PC-9 (cell line): ENCODE results near the gene PLCG2. TPM values are rescaled to one million over a fixed set of nuclear protein-coding genes. Genes with fewer than 3 reads are reported as not detected.

Experiments
- BruUV-seq: library from RNA; stranded (reverse); fragments of 400-500 nt; replicated peaks from 2 replicates; lab custom pipeline; 2021; lab: Mats Ljungman, UMichigan
- CTCF ChIA-PET: fragments of 300-600 bp; sonication (Branson Sonifier 250); formaldehyde crosslinking; loops from one replicate; lab custom pipeline; 2022; ENCODE audit warnings: antibody characterized with exemption; lab: Charles Lee
- POLR2A ChIA-PET: fragments of 300-600 bp; sonication (Branson Sonifier 250); formaldehyde crosslinking; loops from one replicate; lab custom pipeline; 2022; ENCODE audit warnings: antibody characterized with exemption; ENCODE audit not compliant: unreplicated experiment; lab: Charles Lee
- DNase-seq, 2 experiments: peaks; one replicate each; pipeline versions ENCODE4 v3.0.0 to v3.0.0-alpha.2; 2015 to 2022; ENCODE audit warnings: mixed read lengths in 1 of 2
- H2AFZ ChIP-seq: fragments of 200-600 bp; sonication (generic); 2 replicates; pipeline ENCODE4 v1.8.1; 2017; ENCODE audit warnings: antibody characterized with exemption
- H3F3A ChIP-seq: fragments of 200-600 bp; sonication (generic); 2 replicates; pipeline ENCODE4 v1.8.1; 2017; ENCODE audit warnings: antibody characterized with exemption, mild to moderate bottlenecking, low read depth; ENCODE audit not compliant: insufficient read depth
- H3K27ac ChIP-seq: fragments of 200-600 bp; sonication (generic); 2 replicates; pipeline ENCODE4 v1.6.1; 2016; ENCODE audit warnings: mixed run types
- H3K27me3 ChIP-seq: fragments of 200-600 bp; sonication (generic); 2 replicates; pipeline ENCODE4 v1.6.1; 2016; ENCODE audit warnings: low read depth, mixed run types; ENCODE audit not compliant: insufficient read depth
- H3K36me3 ChIP-seq: fragments of 200-600 bp; sonication (generic); 2 replicates; pipeline ENCODE4 v1.6.1; 2016; ENCODE audit warnings: low read depth, mixed run types
- H3K4me1 ChIP-seq: fragments of 200-600 bp; sonication (generic); replicated peaks from 2 replicates; pipeline ENCODE4 v1.6.1; 2016; ENCODE audit warnings: mixed run types; ENCODE audit not compliant: insufficient read depth
- H3K4me2 ChIP-seq: fragments of 200-600 bp; sonication (generic); 2 replicates; pipeline ENCODE4 v1.6.1; 2017; ENCODE audit warnings: mixed run types
- H3K4me3 ChIP-seq: fragments of 200-600 bp; sonication (generic); 2 replicates; pipeline ENCODE4 v1.6.1; 2016; ENCODE audit warnings: mixed run types
- H3K79me2 ChIP-seq: fragments of 200-600 bp; sonication (generic); 2 replicates; pipeline ENCODE4 v1.6.1; 2017; ENCODE audit warnings: low read depth, mixed run types
- H3K9me2 ChIP-seq: fragments of 200-600 bp; sonication (generic); 2 replicates; pipeline ENCODE4 v1.8.1; 2017; ENCODE audit warnings: mild to moderate bottlenecking; ENCODE audit not compliant: insufficient read depth
- H3K9me3 ChIP-seq: fragments of 200-600 bp; sonication (generic); 2 replicates; pipeline ENCODE4 v1.8.1; 2016; ENCODE audit warnings: low read depth; ENCODE audit not compliant: insufficient read depth
- H4K20me1 ChIP-seq: fragments of 200-600 bp; sonication (generic); 2 replicates; pipeline ENCODE4 v1.8.1; 2017; ENCODE audit not compliant: insufficient read depth
- CTCF ChIP-seq: fragments of 200-600 bp; sonication (generic); conservative IDR thresholded peaks from 2 replicates; pipeline ENCODE4 v1.6.1; 2017; ENCODE audit warnings: mixed run types, antibody characterized with exemption, mild to moderate bottlenecking, moderate library complexity
- EZH2 ChIP-seq: fragments of 200-600 bp; sonication (generic); IDR thresholded peaks from 2 replicates; pipeline ENCODE4 v1.8.0; 2017; ENCODE audit warnings: antibody characterized with exemption, low read depth
- intact Hi-C: fragments of 100-400 bp; cut with micrococcal nuclease; formaldehyde crosslinking; loops from one replicate; pipeline ENCODE4 v1.10.0; 2022; ENCODE audit not compliant: unreplicated experiment
- total RNA-seq: library from RNA; stranded (reverse); gene quantifications from 2 replicates; pipeline ENCODE4 v1.2.3, GENCODE V29; 2021

PLCG2 gene
- total RNA-seq, 1 experiment from 2014 or later = 10.8 TPM

- Histone ChIP-seq H3K27ac (no peak overlapping the region), H3F3A (no peaks in the 10 kb centered on the region), H3K27me3 (no peaks in the 10 kb centered on the region), H3K36me3 (no peaks in the 10 kb centered on the region), H2AFZ (no peak overlapping the region), H3K4me2 (no peak overlapping the region), H3K79me2 (no peaks in the 10 kb centered on the region), H3K9me3 (no peaks in the 10 kb centered on the region), H3K4me3 (no peak overlapping the region), H3K4me1 (no peaks in the 10 kb centered on the region), H3K9me2 (no peaks in the 10 kb centered on the region), H4K20me1 (no peaks in the 10 kb centered on the region)
- ChIA-PET CTCF (no interaction called here), POLR2A (no interaction called here)
- TF ChIP-seq CTCF (no peak), EZH2 (no peak)
- no TSS peak for BruUV-seq
- intact Hi-C loops = no loop called here
- no peak for DNase-seq
Observed at GRCh38 chr16:81920498-81920897, 141.4 kb downstream of the PLCG2 start.

DNA sequence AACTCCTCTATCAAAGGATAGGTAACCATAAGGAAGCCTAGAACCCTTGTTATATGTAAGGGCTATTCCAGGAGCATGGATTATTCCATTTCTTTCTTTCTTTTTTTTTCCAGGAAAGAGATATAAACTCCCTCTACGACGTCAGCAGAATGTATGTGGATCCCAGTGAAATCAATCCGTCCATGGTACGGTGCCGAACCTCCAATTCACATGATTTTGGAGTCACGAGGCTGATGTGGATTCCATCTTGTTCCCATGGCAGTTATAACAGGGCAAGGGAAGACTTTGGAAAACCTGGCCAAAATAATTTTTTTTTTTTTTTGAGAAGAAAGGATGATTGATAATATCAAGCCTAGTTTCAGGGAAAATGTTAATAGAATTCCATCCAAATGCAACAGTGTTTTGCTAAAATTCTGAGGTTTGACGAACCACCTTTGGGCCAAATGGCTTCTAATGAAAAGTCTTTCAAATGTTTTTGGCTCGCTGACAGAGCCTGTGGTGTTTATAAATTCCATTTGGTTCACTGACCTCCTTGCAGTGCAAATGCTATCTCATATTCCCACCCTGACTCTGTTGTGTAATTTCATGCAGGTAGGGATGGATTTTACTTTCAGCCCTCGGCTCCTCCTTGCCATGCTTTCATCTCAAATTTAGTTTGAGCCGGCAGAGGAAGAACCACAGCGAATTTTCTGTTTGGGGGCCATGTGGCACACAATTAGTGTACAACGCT is 142.2 kb downstream of the PLCG2 start:
- Histone ChIP-seq H2AFZ (no peak overlapping the region), H3K36me3 (no peaks in the 10 kb centered on the region), H4K20me1 (no peaks in the 10 kb centered on the region), H3K27ac (no peak overlapping the region), H3F3A (no peaks in the 10 kb centered on the region), H3K9me2 (no peaks in the 10 kb centered on the region), H3K4me1 (no peaks in the 10 kb centered on the region), H3K79me2 (no peaks in the 10 kb centered on the region), H3K4me2 (no peak overlapping the region), H3K27me3 (no peaks in the 10 kb centered on the region), H3K4me3 (no peak overlapping the region), H3K9me3 (no peaks in the 10 kb centered on the region)
- POLR2A ChIA-PET = no interaction called here
- intact Hi-C loops = no loop called here
- CTCF ChIA-PET = no interaction called here
- no peak for DNase-seq
- no TSS peak for BruUV-seq
- no peak for TF ChIP-seq EZH2
- TF ChIP-seq CTCF = no peak

GRCh38 chr16:81921843-81922584 is 142.9 kb downstream of the PLCG2 start:
- Histone ChIP-seq H3K79me2 (no peaks in the 10 kb centered on the region), H4K20me1 (no peaks in the 10 kb centered on the region), H3K4me2 (no peak overlapping the region), H3K9me2 (no peaks in the 10 kb centered on the region), H3K9me3 (no peaks in the 10 kb centered on the region), H3K27me3 (no peaks in the 10 kb centered on the region), H2AFZ (no peak overlapping the region), H3F3A (no peaks in the 10 kb centered on the region), H3K4me1 (no peaks in the 10 kb centered on the region), H3K36me3 (no peaks in the 10 kb centered on the region), H3K4me3 (no peak overlapping the region), H3K27ac (no peak overlapping the region)
- POLR2A ChIA-PET = no interaction called here
- TF ChIP-seq CTCF = no peak
- no peak for TF ChIP-seq EZH2
- DNase-seq = no peak
- CTCF ChIA-PET = no interaction called here
- no TSS peak for BruUV-seq
- intact Hi-C loops = no loop called here
